D341Med (cell line): ENCODE data around the gene ATG10.
"Not testable (repeated sequence)": the region's sequence is repeated elsewhere in the genome, so short reads cannot be mapped to it uniquely, and the experiment has no call there.

Experiments used
- DNase-seq: peaks from one replicate; pipeline ENCODE4 v3.0.0; 2012; ENCODE audit warnings: low spot score

Gene ATG10

DNA sequence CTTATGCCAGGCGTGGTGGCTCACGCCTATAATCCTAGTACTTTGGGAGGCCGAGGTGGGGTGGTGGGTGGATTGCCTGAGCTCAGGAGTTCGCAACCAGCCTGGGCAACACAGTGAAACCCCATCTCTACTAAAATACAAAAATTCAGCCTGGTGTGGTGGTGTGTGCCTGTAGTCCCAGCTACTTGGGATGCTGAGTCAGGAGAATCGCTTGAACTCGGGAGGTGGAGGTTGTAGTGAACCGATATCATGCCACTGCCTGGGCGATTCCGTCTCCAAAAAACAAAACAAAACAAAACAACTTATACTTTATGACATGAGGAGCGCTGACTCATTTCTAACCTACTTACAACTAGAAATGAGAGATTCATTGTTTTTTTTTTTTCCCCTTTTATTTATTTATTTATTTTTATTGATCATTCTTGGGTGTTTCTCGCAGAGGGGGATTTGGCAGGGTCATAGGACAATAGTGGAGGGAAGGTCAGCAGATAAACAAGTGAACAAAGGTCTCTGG lies 10.4 kb downstream of the ATG10 start:
- DNase-seq = not testable (repeated sequence)

DNA sequence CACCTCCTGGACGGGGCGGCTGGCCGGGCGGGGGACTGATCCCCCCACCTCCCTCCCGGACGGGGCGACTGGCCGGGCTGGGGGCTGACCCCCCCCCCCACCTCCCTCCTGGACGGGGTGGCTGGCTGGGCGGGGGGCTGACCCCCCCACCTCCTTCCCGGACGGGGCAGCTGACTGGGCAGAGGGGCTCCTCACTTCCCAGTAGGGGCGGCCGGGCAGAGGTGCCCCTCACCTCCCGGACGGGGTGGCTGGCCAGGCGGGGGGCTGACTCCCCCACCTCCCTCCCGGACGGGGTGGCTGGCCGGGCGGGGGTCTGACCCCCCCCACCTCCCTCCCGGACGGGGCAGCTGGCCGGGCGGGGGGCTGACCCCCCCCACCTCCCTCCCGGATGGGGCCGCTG lies 11.3 kb downstream of the ATG10 start:
- DNase-seq = not testable (repeated sequence)

DNA sequence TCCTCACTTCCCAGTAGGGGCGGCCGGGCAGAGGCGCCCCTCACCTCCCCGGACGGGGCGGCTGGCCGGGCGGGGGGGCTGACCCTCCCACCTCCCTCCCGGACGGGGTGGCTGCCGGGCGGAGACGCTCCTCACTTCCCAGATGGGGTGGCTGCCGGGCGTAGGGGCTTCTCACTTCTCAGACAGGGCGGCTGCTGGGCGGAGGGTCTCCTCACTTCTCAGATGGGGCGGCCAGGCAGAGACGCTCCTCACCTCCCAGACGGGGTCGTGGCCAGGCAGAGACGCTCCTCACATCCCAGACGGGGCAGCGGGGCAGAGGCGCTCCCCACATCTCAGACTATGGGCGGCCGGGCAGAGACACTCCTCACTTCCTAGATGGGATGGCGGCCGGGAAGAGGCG lies 11.7 kb downstream of the ATG10 start:
- not testable (repeated sequence) for DNase-seq

GRCh38 chr5:81986126-81986525 lies 14.3 kb downstream of the ATG10 start:
- DNase-seq = no peak

- DNase-seq = no peak
Measured at GRCh38 chr5:81989204-81989603, 17.4 kb downstream of the ATG10 start.

DNA sequence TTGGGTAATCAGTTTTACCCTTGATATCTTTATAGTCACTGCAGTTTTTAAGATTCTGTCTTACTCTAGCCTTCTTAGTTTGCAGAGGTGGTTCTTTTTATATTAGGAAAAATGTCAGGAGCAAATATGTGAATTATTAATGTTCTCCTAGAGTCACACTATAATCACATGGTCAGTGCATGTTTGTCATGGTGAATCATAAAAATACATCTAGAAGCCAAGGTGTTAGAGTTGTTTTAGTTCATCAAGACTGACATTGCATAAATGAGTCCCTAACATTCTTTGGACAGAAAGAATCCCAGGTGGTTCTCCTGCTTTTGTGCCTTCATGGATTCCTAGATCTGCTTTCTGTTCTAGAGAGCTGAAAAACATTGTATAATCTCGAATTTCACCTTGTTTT lies 22.9 kb downstream of the ATG10 start:
- no peak for DNase-seq

DNA sequence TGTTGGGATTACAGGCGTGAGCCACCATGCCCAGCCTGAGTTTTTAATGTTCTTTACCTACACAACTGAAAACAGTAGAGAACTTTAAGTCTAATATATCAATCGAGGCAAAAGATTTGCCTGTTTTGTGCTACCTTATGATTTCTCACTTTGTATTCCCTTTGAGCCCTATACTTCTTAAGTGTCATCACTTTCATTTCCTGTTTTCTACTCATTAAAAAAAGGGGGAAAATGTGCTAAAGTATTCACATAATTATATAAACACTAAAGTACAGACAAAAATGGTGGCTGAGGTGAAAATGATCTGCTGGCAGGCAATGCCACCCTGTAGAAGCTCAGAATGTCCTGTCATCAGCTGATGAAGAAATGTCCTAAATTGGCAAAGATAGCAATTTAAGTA lies 23.6 kb downstream of the ATG10 start:
- DNase-seq = no peak

GRCh38 chr5:82004511-82004910 lies 32.7 kb downstream of the ATG10 start:
- no peak for DNase-seq

DNA sequence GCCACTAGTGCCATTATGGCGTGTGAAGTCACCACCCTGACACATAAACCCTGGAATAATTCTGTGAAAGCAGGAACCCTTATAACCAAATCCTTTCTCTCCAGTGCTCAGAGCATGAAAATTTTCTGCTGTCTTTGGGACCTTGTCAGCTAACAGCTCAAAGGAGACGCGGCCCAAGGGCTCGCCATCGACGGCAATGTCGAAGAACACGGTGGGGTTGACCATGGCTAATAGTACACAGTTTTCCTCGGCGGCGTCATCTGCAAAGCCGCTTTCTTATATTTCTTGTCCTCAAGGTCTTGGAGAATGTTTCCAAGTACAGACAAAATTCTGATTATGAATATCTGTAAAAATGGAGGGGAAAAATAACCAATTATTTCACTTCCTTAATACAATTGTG lies 38.0 kb downstream of the ATG10 start:
- not testable (repeated sequence) for DNase-seq

DNA sequence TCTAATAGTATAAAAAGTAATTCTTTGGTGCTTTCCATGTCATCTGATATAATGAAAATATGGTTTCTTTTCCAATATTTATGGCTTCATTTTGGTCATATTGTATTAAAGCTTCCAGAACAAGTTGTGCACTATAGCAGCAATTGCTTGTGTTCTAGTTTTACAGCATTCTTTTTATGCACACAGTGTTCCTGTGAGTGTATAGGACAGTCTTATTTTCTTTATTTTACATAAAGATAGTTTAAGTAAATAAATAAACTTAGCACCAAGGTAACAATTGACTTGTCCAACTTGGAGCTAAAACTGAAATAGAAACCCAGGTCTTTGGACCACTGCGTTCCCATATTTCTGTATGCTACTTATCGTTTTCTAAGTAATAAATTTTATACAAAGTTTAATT lies 38.9 kb downstream of the ATG10 start:
- DNase-seq = no peak

GRCh38 chr5:82011761-82012160 lies 39.9 kb downstream of the ATG10 start:
- no peak for DNase-seq

DNA sequence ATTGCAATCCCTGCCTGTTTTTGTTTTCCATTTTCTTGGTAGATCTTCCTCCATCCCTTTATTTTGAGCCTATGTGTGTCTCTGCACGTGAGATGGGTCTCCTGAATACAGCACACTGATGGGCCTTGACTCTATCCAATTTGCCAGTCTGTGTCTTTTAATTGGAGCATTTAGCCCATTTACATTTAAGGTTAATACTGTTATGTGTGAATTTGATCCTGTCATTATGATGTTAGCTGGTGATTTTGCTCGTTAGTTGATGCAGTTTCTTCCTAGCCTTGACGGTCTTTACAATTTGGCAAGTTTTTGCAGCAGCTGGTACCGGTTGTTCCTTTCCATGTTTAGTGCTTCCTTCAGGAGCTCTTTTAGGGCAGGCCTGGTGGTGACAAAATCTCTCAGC lies 42.8 kb downstream of the ATG10 start:
- DNase-seq = not testable (repeated sequence)

- DNase-seq = peak; percentile 38
Measured at GRCh38 chr5:82018462-82018861, 46.6 kb downstream of the ATG10 start.

GRCh38 chr5:82019342-82020138 lies 47.7 kb downstream of the ATG10 start:
- no peak for DNase-seq

DNA sequence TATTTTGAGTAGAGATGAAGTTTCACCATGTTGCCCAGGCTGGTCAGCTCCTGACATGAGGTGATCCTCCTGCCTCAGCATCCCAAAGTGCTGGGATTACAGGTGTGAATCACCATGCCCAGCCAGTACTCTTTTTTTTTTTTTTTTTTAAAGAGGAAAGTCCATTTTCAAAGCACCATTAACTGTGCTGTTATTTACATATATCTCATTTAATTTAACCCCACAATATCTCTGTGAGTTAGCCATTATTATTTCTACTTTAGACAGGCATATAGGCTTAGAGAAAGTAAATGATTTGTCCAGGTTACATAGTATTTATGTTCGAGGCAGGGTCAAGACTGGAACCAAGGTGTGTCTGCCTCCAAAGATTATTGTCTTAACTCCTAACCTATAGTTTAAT lies 50.7 kb downstream of the ATG10 start:
- DNase-seq = no peak

DNA sequence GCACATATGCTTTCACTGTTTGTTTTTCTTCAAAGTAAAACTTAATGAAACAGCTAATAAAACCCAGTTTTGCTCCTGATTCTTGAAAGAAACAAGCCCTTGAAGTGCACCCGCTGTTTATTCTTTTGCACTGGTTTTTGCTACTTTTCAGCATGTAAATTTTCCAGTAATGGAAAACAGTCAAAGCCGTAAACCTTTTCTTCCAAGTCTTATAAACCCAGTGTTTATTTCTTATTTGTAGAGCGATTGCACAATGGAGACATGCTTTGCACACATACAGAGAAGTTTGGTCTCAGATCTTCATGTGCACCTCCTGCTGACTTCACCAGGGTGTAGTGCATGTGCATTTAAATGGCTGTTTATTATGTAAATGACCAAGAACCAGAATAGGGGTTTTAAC lies 51.8 kb downstream of the ATG10 start:
- DNase-seq = no peak

- no peak for DNase-seq
Measured at GRCh38 chr5:82031220-82032119, 59.6 kb downstream of the ATG10 start.

DNA sequence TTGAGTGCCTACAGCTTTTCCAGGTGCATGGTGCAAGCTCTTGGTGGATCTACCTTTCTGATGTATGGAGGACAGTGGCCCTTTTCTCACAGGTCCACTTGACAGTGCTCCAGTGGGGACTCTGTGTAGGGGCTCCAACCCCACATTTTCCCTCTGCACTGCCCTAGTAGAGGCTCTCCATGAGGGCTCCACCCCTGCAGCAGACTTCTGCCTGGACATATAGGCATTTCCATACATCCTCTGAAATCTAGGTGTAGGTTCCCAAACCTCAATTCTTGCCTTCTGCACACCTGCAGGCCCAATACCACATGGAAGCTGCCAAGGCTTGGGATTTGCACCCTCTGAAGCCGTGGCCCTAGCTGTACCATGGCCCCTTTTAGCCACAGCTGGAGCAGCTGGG lies 71.1 kb downstream of the ATG10 start:
- DNase-seq = not testable (repeated sequence)

DNA sequence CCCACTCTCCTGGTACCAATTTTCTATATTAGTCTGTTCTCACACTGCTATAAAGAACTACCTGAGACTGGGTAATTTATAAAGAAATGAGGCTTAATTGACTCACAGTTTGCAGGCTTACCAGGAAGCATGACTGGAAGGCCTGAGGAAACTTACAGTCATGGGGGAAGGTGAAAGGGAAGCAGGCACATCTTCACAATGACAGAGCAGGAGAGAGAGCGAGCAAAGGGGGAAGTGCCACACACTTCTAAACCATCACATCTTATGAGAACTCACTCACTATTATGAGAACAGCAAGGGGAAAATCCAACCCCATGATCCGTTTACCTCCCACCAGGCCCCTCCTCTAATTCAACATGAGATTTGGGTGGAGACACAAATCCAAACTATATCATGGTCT lies 72.2 kb downstream of the ATG10 start:
- DNase-seq = no peak

GRCh38 chr5:82045554-82046275 lies 73.9 kb downstream of the ATG10 start:
- no peak for DNase-seq

DNA sequence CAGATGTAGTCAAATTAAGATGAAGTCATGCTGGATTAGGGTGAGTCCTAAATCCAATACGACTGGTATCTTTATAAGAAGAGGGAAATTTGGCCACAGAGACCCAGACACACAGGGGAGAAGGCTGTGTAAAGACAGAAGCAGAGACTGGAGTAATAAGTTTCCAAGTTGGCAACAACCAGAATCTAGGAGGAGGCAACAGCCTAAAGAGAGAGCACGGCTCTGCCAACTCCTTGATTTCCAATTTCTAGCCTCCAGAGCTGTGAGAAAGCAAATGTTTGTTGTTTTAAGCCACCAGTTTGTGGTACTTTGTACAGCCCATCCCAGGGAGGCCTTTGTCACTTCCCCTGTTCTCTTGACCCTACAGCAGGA lies 74.4 kb downstream of the ATG10 start:
- DNase-seq = no peak

DNA sequence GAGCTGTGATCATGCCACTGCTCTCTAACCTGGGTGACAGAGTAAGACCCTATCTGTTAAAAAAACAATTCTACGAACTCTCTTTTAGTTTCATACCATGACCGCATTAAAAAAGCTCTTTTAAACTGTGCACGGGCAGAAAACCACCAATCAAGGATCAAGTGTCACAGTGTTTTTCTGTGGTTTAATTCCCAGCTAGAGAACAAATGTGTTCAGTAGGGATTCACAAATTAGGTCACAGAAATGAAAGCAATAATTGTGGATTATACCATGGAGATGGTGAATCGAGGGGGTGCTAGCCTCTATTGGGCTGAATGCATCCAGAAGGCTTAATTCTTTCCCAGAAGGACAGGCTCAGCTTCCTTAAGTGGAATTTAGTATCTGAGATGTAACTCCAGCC lies 79.1 kb downstream of the ATG10 start:
- no peak for DNase-seq
